GM21360 (cell line): ENCODE measurements around the gene SLC23A2.

Experiments
- ATAC-seq: cut with Tn5 transposase; IDR thresholded peaks from one replicate; pipeline ENCODE4 v1.9.1; 2021; ENCODE audit warnings: mild to moderate bottlenecking, moderate library complexity; ENCODE audit not compliant: unreplicated experiment

The SLC23A2 gene

DNA sequence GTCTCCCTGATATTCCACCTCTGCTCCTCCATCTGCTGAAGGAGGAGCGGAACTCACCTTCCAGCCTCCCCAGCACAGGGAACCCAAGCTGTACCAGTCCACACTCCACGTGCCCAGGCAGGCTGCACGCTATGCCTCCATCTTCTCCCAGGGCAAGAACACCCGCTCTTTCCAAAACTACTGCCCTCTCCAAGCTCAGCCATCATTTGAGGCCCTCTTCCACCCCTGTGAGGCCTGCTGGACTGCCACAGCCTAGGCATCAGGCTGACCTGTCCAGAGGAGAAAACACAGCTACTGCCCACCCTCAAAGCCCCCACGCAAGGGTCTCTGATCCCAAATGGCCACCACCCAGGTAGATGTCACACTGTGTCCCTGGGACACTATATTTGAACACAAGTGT lies 179.7 kb downstream of the SLC23A2 start:
- ATAC-seq = no peak

DNA sequence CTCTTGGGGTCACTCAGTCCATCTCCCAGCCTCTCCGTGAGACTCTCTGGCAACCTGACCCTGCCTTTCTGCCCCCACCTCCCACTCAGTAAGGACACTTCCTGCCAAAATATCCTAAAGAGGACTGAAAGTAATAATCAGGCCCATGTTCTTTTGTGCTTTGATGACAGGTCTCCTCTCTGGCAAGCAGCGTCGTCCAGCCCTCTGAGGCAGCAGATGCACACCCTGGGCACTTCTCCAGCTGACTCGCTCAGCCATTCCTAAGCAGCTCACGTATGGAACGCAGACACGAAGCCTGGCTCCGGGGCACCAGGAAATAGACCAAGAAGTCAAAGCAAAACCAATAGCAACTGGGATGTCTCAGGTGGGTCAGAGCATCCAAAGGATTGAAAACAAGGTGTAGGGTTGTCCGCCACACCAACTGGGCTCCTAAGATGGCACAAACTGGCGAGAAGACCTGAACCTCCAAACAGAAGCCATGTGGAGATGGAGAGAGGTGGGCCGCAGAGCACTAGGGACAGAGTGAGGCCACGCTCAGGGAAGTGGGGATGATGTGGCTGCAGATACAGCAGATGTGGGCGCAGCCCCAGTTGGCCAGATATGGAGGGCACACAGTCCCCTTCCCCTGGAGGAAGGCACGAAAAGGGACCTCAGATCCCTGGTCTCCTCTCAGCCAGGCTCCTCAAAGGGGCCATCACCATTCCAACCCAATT lies 180.3 kb downstream of the SLC23A2 start:
- ATAC-seq = no peak

DNA sequence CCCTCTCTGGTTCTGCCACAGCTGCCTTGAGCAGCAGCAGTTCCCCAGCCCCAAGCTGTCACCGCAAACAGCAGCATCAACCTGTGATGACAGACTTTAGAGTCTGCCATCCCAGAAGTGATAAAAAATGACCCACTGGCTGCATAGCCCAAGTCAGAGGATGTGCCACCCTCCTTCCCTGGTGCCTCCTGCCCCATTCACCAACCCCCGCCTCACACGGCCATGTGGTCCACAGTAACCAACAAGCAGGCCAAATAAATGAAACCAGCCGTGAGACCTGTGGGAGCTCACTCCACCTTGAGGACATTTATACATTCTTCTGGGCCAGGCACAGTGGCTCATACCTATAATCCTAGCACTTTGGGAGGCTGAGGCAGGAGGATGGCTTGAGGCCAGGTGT lies 181.4 kb downstream of the SLC23A2 start:
- no peak for ATAC-seq

DNA sequence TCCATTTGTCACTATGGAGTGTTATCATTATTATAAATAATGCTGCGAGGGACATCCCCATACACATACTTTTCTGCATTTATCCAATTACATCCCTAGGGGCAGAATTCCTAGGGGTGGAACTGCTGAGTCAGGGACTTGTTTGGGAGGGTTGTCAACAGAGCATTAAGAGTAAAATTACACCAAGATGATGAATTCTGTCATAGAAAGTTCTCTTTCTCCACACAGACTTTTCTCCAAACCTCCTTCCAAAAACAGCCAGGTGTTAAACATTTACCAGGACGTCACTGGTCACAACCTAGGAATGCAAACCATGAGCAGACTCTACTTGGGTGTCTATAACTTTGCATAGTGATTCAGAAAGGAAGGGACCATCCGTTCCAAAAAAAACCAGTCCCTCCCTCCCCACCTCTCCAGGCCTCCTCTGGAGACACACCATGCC lies 184.1 kb downstream of the SLC23A2 start:
- no peak for ATAC-seq

DNA sequence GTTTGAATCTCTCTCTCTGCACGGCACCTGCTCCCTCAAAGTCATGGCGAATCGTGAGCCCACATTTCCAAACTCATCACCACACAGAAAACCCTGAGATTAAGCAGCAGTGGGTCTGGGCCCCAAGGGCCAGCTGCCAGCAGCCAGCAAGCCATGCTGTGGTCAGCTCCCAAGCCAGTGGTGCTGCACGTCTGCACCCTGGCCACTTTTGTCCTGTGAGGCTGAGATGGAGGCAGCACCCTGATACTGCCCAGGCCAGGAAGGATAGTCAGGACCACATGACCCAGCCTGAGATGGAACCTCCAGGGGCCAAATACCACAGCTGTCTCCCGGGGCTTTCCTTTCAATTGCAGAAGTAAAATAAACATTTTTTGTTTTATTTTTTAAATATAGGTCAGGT lies 185.7 kb downstream of the SLC23A2 start:
- no peak for ATAC-seq

DNA sequence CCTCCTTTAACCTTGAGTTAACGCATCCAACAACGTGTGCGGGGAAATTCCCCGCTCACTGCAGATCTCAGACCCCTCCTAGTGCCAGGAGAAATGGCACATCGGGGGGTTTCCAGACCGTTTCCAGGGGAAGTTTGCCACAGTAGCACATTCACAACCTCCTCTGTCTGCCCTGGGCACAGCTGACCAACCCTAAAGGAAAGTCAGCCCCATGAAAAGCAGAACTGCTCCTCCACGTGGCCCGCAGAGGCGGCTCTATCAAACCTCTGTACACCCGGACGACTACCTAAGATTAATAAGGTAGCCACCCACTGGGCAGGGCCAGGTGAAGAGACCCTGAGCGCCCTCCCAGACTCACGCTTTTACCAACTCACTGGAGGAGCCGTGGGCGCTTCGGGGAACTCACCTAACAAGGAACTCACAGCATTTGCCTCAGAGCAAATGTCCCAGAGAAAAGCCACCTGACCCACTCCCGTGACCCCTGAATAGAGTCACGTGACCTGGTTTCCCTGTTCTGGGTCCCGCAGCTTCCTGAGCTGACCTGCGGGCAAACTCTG lies 186.5 kb downstream of the SLC23A2 start:
- peak; percentile 38 for ATAC-seq

DNA sequence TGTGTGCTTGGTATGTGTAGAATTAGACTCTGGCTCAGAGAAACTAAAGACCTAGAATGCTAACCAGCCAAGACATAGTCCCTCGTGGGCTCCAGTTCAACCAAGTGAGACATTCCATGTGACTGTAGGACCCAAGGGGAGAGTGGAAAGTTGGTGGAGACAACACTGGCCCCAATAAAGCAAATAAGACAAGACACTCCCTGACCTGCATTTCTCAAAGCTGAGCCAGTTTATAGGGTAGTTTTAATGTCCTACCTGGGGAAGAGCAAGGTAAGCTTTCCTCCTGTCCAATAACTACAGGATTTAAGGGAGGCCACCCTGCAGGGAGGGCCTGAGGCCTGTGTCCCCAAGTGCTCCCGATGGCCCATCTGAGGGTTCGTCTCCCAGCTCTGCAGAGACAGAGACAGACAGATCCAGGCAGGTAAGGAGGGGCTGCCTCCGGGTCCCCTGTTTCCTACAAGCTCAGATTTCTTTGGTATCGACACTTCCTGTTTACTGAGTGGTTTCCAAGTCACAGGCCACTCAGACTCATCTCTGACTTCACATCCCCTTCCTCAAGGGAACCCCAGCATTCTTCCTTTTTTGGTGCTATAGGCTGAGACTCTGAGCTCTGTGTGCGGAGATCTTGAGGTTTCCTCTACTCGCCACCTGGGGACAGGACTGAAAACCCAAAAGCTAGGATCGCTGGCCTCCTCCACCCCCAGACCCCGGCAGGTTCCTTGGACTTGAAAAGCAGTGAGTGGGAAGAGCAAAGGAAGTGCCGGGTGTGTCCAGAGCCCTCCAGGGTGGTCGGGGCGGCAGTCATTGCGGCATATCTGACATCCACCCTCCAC lies 187.2 kb downstream of the SLC23A2 start:
- peak; percentile 40 for ATAC-seq

DNA sequence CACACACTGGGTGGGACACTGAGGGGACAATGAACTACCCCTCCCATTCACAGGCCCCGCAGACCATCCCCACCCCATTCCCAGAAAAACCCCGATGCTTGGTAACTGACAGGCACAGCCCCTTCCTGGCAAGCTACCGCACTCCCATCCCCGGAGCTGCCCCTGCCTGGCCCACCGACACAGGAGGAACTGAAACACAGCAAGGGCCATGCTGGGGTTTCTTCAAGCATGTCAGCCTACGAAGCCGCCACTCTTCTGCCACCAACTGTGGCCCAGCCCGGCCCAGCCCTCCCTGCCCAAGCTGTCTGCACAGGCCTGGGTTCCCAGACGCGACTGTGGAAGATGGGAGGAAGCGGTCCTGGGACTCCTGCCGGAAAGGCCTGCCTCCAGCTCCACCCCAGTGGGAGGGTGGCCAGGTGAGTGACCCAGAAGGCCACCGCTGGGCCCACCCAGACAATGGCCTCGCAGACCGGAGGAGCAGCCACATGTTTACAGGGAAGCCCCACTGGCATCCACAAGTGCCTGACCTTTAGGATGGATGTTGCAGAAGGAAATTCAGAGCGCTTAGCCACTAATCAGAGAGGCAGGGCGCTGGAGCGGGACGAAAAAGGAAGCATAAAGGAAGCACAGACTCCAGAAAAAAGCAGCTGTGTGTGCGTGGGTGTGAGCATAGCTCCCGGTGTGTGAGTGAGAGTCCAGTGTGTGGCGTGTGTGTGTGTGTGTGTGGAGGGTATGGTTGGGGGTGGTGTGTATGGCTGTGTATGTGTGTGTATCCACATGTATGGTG lies 188.0 kb downstream of the SLC23A2 start:
- peak; percentile 25 for ATAC-seq

DNA sequence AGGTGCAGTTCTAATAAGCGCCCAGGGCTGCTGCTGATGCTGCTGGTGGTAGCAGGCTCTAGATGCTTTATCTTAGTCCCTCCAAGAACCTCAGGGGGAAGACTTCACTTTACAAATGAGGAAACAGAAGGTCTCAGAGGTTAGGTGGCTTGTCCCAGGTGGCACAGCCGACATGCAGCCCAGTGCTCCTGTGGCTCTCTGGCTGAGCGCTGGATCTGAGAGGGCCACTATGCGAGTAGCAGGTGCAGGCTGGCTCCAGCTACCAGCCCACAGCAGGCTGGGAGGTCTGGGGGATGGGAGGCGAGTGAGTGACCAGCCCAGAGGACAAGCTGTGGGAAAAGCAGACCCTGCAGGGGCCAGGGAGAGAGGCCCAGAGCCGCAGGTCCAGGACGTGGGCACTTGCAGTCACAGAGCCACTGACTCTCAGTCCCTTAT lies 188.7 kb downstream of the SLC23A2 start:
- ATAC-seq = peak; percentile 3

DNA sequence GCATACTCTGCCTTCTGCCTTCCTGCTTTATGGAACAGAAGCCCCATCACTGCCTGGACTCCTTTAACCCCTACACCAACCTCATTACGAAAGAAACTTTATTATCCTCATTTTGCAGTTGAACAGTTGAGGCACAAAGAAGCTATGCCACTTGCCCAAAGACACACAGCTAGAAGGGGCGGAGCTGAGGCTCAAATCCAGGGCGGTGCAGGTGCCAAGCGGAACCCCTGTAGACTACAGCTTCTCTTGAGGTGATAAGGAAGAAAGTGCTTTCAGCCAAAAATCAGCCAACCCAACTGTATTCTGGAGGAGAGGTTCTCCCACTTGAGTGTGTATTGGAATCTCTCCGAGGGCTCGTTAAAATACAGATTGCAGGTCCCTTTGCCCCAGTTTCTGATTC lies 189.1 kb downstream of the SLC23A2 start:
- ATAC-seq = no peak

DNA sequence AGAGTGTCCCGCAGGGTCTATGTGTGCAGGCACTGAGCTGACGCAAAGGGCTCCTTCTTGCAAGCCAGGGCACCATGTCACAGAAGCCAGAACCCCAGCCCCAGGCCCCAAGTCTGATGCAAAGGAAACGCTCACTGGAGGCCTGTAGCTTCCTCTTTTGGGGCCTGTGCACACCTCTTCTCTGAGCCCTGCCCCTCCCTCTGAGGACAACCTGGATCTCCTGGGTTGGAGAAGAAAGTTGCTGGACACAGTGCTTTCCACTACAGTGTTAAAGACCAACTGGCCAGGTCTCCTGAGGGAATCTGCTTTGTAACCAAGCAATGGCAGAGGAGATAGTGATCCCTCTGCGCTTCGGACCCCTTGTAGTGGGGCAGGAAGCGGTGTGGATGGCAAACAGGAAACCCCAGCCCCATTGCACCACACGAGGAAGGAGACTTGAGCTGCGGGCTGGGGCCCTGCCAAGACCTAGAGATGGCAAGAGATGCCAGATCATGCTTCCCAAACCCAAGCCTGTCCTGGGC lies 189.6 kb downstream of the SLC23A2 start:
- ATAC-seq = no peak

DNA sequence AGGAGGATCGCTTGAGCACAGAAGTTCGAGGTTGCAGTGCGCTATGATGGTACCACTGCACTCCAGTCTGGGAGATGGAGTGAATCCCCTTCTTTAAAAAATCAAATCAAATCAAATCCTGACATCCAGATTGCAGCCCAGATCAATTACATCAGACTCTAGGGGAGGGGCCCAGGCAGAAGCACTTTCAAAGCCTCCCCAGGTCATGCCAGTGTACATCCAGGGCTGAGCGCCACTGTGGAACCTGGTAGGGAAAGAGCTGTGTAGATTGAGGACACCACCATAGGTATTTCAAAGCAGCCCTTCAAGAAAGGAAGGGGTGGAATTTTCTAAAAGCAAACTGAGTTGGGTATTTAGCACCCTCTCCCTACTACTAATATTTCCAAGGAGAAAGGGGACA lies 190.1 kb downstream of the SLC23A2 start:
- no peak for ATAC-seq

DNA sequence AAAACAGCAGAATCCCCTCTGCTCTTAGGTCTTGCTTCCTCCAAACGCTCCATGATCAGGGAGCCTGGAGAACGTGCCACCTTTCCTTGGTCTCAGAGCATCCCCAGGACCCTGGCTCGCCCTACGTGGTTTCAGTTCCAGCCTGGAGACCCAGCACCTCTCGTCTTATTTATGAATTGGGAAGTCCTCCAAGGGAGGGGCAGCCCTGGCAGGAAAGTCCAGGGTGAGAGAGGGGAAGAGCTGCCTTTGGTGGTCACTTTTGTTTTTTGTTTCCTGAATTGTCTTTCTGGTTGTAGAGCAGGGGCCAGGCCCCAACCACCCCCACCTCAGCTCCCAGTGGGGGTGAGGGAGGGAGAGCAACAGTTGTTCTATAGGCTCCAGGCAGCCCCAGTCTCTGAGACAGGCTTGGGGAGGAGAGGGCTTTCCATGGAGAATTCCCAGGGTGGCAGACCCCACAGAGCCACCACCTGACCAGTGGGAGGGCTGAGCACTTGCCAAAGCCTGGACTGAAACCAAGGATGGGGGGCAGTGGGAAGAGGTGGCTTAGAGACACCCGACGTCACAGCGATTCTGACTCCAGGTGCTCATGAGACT lies 190.8 kb downstream of the SLC23A2 start:
- ATAC-seq = no peak

DNA sequence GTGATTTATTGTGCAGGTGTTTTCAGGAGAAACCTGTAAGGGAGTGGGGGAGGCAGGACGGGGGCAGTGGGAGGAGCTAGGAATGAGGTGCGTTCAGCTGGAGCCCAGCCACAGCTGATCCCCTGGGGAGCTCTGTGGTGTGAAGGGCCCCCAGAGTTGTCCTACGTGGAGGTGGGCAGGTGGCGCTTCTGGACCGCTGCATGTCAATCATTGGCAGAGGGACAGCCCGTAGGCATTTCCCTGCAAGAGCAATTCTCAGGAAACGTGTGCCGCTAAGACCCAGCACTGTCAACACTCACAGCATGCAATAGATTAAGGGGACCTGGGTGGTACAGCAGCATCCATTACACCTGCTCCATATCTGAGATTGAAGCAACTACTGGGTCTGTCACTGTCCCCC lies 191.6 kb downstream of the SLC23A2 start:
- ATAC-seq = no peak

DNA sequence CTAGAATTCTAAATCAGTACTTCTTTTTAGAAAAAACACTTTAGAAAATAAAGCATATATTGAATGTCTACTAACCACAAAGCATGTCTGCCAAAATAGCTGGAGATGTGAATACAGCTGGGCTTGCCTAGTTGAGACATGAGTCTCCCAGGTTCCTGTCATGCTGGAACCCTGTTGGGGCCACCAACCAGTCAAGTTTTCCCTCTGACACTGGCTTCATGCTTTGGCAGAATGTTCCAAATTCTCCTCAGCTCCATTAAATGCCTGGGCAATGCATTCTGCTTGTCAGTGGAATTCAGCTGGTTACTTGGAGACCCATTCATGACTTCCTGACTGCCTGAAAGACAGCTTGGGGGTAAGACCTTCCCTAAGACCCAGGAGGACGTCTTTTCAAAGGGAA lies 192.4 kb downstream of the SLC23A2 start:
- ATAC-seq = no peak

DNA sequence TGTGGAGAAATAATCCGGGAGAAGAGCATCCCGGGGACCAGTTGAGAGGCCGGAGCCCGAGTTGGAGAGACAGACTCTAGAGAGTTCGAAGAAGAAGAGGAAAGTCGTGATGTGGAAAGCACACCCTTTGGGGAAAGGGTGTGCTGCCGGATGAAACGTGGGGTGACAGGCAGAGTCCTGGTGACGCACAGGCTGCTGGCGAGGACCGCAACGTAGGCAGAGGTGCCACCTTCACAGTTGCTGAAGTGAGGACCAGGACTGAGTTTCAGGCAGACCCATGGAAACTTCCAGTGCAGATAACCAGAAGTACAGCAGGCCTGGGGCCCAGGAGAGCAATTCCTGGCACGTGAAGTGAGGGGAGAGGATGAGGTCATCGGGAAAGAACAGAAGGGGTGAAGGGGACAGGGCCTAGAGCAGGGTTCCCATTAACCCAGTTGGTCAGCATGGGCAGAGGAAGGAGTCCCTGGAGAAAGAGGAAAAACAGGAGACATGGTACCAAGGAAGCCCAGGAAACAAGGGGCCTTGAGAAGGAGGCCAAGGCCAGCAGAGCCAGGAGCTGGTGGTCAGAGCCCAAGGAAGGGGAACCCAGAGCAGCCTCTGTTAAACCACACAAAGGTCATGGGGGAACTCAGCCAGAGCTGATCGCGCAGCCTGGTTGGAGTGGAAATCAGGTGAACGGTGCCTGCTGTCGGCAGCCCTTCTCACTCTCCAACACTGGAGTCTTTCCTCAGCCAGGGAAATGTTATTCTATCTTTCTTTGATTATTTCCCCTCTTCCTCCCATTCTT lies 195.5 kb downstream of the SLC23A2 start:
- ATAC-seq = no peak

DNA sequence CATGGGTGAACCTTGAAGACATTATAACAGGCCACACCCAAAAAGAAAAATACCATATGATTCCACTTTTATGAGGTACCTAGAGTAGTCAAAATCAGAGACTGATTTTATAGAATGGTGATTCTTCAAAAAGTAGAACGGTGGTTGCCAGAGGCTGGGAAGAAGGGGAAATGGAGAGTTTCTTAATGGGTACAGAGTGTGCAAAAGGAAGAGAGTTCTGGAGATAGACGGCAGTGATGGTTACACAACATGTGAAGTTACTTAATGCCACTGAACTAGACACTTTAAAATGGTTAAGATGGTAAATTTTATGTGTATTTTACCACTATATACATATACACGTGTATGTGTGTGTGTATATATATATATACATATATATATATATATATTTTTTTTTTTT lies 198.8 kb downstream of the SLC23A2 start:
- no peak for ATAC-seq
